Measurements from ENCODE around the gene CDC42EP1. TPM values are rescaled to one million over a fixed set of nuclear protein-coding genes. Genes with fewer than 3 reads are reported as not detected.
"Not testable (repeated sequence)": the region's sequence is repeated elsewhere in the genome, so short reads cannot be mapped to it uniquely, and the experiment has no call there.

The CDC42EP1 gene
- total RNA-seq, 1 donor from 2014 or later = 100 TPM

- no peak overlapping the region for H3K27ac ChIP-seq
- intact Hi-C loops (cut with DNase I) = no loop called here
- H3K36me3 ChIP-seq = no peaks in the 10 kb centered on the region
- peaks cover 2 to 5% of the 10 kb centered on the region in 2 donors for H3K4me1 ChIP-seq
- peaks cover 3% of the 10 kb centered on the region for H3K27me3 ChIP-seq
- H3K9me3 ChIP-seq = no peaks in the 10 kb centered on the region
- H3K4me3 ChIP-seq = no peak overlapping the region
- TF ChIP-seq, protein P1, sequence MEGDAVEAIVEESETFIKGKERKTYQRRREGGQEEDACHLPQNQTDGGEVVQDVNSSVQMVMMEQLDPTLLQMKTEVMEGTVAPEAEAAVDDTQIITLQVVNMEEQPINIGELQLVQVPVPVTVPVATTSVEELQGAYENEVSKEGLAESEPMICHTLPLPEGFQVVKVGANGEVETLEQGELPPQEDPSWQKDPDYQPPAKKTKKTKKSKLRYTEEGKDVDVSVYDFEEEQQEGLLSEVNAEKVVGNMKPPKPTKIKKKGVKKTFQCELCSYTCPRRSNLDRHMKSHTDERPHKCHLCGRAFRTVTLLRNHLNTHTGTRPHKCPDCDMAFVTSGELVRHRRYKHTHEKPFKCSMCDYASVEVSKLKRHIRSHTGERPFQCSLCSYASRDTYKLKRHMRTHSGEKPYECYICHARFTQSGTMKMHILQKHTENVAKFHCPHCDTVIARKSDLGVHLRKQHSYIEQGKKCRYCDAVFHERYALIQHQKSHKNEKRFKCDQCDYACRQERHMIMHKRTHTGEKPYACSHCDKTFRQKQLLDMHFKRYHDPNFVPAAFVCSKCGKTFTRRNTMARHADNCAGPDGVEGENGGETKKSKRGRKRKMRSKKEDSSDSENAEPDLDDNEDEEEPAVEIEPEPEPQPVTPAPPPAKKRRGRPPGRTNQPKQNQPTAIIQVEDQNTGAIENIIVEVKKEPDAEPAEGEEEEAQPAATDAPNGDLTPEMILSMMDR (IDR thresholded peaks at IDR 0.05) = no peak
- no peak for DNase-seq (ENCODE audit: low spot score in 2 of 2)
Measured at GRCh38 chr22:37522482-37522881, 37.8 kb upstream of the CDC42EP1 start.

- no peak overlapping the region for H3K27ac ChIP-seq
- intact Hi-C loops (cut with DNase I) = no loop called here
- no peak for DNase-seq (ENCODE audit: low spot score in 2 of 2)
Measured at GRCh38 chr22:37525073-37525745, 35.1 kb upstream of the CDC42EP1 start.

GRCh38 chr22:37525746-37526350 lies 34.4 kb upstream of the CDC42EP1 start:
- H3K4me1 ChIP-seq = no peaks in the 10 kb centered on the region
- H3K27ac ChIP-seq = no peak overlapping the region
- TF ChIP-seq, protein P1 (IDR thresholded peaks at IDR 0.05) = no peak
- DNase-seq (ENCODE audit: low spot score in 2 of 2) = no peak
- no peaks in the 10 kb centered on the region for H3K27me3 ChIP-seq
- no peak overlapping the region for H3K4me3 ChIP-seq
- H3K9me3 ChIP-seq = no peaks in the 10 kb centered on the region
- intact Hi-C loops (cut with DNase I) = no loop called here
- no peaks in the 10 kb centered on the region for H3K36me3 ChIP-seq

More at GRCh38 chr22:37525073-37525745, 35.1 kb upstream of the CDC42EP1 start:
- H3K36me3 ChIP-seq = no peaks in the 10 kb centered on the region
- TF ChIP-seq, protein P1 (IDR thresholded peaks at IDR 0.05) = no peak
- no peak overlapping the region for H3K4me3 ChIP-seq
- H3K4me1 ChIP-seq = no peaks in the 10 kb centered on the region
- H3K9me3 ChIP-seq = no peaks in the 10 kb centered on the region
- H3K27me3 ChIP-seq = no peaks in the 10 kb centered on the region

GRCh38 chr22:37526376-37526775 lies 33.9 kb upstream of the CDC42EP1 start:
- H3K36me3 ChIP-seq = no peaks in the 10 kb centered on the region
- intact Hi-C loops (cut with DNase I) = no loop called here
- H3K27me3 ChIP-seq = no peaks in the 10 kb centered on the region
- H3K9me3 ChIP-seq = no peaks in the 10 kb centered on the region
- H3K4me3 ChIP-seq = no peak overlapping the region
- TF ChIP-seq, protein P1 (IDR thresholded peaks at IDR 0.05) = no peak
- H3K27ac ChIP-seq = no peak overlapping the region
- H3K4me1 ChIP-seq = no peaks in the 10 kb centered on the region
- DNase-seq (ENCODE audit: low spot score in 2 of 2) = no peak

DNA sequence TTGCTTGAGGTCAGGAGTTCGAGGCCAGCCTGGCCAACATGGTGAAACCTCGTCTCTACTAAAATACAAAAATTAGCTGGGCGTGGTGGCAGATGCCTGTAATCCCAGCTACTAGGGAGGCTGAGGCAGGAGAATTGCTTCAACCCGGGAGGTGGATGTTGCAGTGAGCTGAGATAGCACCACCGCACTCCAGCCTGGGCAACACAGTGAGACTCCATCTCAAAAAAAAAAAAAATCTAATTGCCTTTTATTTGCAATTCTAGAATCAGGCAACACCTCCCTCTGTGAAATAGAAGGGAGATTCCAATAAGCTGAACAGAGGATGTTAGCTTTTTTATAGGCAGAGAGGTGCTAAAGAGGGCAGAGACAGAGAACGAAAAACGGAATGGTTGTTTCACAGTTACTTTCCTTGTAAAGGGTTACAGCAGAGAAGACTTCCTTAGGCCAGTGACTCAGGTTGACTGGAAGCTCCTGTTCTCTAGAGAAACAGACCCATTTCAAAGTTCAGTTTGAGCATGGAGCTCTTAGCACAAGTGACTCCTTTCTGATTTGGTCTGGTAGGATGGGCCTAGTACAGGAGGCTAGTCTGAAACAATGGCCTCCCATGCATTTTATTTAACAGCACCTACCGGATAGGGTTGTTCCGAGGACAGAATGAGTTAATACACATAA lies 33.1 kb upstream of the CDC42EP1 start:
- DNase-seq (ENCODE audit: low spot score in 2 of 2); intact Hi-C loops (cut with DNase I): not testable (repeated sequence)

DNA sequence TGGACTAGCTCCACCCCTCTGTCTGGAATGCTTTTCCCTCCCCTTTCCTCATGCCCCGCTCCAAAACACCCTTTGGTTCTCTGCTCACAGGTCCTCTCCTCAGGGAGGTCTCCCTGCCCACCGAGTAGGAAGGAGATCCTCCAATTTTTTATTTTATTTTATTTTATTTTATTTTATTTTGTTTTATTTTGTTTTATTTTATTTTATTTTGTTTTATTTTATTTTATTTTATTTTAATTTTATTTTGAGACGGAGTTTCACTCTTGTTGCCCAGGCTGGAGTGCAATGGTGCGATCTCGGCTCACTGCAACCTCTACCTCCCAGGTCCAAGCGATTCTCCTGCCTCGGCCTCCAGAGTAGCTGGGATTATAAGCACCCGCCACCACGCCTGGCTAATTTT lies 32.3 kb upstream of the CDC42EP1 start:
- DNase-seq (ENCODE audit: low spot score in 2 of 2); H3K9me3 ChIP-seq; H3K27ac ChIP-seq; H3K27me3 ChIP-seq; H3K4me1 ChIP-seq; H3K4me3 ChIP-seq; H3K36me3 ChIP-seq; intact Hi-C loops (cut with DNase I): not testable (repeated sequence)

More for the DNA sequence above, 33.1 kb upstream of the CDC42EP1 start:
- H3K27ac ChIP-seq, H3K36me3 ChIP-seq, H3K27me3 ChIP-seq, H3K4me1 ChIP-seq, H3K9me3 ChIP-seq, H3K4me3 ChIP-seq: not testable (repeated sequence)
